Tibial artery (tissue), 4 donors: ENCODE results near the gene SLAMF9.

Source experiments
- DNase-seq, 2 donors: peaks; one replicate each; pipeline ENCODE4 v3.0.0-alpha.2; 2019
- H3K27ac ChIP-seq, 2 donors: fragments of 200-600 bp; sonication (generic) in 1 of 2; 1 replicate in 1 of 2; 2 replicates in 1 of 2; pipeline ENCODE4 v1.5.1; 2018 to 2019; ENCODE audit warnings: mild to moderate bottlenecking in 1 of 2
- H3K27me3 ChIP-seq, 2 donors: fragments of 200-600 bp; sonication (generic) in 1 of 2; one replicate each; pipeline versions ENCODE4 v1.5.1 to v1.6.0; 2016 to 2019
- H3K36me3 ChIP-seq, 3 donors: fragments of 200-600 bp; sonication (generic) in 2 of 3; one replicate each; pipeline ENCODE4 v1.5.1; 2016 to 2019; ENCODE audit warnings: mild to moderate bottlenecking in 2 of 3
- H3K4me1 ChIP-seq, 4 donors: fragments of 200-600 bp; sonication (generic) in 2 of 4; 1 replicate in 3 of 4; 2 replicates in 1 of 4; pipeline ENCODE4 v1.5.1; 2016 to 2019
- H3K4me3 ChIP-seq, 2 donors: fragments of 200-600 bp; sonication (generic) in 1 of 2; 1 replicate in 1 of 2; 2 replicates in 1 of 2; pipeline ENCODE4 v1.5.1; 2018 to 2019; ENCODE audit warnings: mild to moderate bottlenecking in 2 of 2
- H3K9me3 ChIP-seq, 3 donors: fragments of 200-600 bp; sonication (generic) in 1 of 3; one replicate each; pipeline ENCODE4 v1.5.1; 2016 to 2019
- CTCF ChIP-seq, 2 experiments: fragments of 200-600 bp in 1 of 2; fragments of 450-650 bp in 1 of 2; IDR thresholded peaks; one replicate each; pipeline ENCODE4 v1.5.1; 2017 to 2019; ENCODE audit warnings: antibody characterized with exemption in 2 of 2, mild to moderate bottlenecking in 1 of 2, moderate library complexity in 1 of 2
- intact Hi-C: fragments of 100-400 bp; cut with DNase I; formaldehyde crosslinking; loops from one replicate; pipeline ENCODE4 v1.15.0; 2023; ENCODE audit warnings: low total_unique reads

SLAMF9 gene

DNA sequence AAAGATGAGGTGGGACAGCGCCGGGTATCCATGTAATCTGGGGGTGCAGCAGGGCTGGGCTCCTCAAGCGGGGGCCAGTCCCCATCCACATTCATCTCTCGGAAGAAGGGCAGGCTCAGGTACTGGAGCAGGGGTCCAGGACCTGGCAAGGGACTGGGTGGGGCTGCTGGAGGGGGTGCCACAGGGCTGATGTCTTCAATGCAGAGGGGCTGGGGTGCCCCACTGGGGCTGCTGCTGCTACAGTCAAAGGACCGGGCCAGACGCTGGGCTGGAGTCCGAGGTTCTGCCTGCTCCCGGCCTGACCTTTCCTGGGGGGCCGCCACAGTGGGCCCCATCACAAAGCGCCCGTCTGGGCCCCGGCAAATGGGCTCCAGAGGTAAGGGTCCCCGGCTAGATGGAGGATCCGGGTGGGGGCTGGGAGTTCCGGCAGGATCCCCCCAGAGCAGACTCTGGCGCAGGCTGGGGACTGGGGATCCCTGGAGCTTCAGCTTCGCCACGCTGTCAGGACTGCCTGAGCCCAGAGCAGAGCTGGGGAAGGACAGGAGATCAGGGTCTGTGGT is 25.5 kb downstream of the SLAMF9 start:
- DNase-seq = no peak
- Histone ChIP-seq H3K27ac (no peak overlapping the region), H3K36me3 (no peaks in the 10 kb centered on the region), H3K27me3 (no peaks in the 10 kb centered on the region), H3K4me3 (no peak overlapping the region), H3K4me1 (peaks cover 0 to 24% (median 6%) of the 10 kb centered on the region in 4 donors), H3K9me3 (no peaks in the 10 kb centered on the region)
- no peak for TF ChIP-seq CTCF (IDR thresholded peaks at IDR 0.05)
- intact Hi-C loops = loop anchor here (10.0 kb wide), 1 partner anchor 74 kb away; no protein-coding TSS in a partner anchor

- no peaks in the 10 kb centered on the region for H3K27me3 ChIP-seq
- no peak for DNase-seq
- H3K27ac ChIP-seq = no peak overlapping the region
- no peaks in the 10 kb centered on the region for H3K36me3 ChIP-seq
- no peak overlapping the region for H3K4me3 ChIP-seq
- intact Hi-C loops = loop anchor here (10.0 kb wide), 1 partner anchor 73 kb away; no protein-coding TSS in a partner anchor
- H3K9me3 ChIP-seq = no peaks in the 10 kb centered on the region
- TF ChIP-seq CTCF (IDR thresholded peaks at IDR 0.05) = no peak
- H3K4me1 ChIP-seq = peaks cover 0 to 28% (median 12%) of the 10 kb centered on the region in 4 donors
Measured at GRCh38 chr1:159927849-159928431, 26.1 kb downstream of the SLAMF9 start.

DNA sequence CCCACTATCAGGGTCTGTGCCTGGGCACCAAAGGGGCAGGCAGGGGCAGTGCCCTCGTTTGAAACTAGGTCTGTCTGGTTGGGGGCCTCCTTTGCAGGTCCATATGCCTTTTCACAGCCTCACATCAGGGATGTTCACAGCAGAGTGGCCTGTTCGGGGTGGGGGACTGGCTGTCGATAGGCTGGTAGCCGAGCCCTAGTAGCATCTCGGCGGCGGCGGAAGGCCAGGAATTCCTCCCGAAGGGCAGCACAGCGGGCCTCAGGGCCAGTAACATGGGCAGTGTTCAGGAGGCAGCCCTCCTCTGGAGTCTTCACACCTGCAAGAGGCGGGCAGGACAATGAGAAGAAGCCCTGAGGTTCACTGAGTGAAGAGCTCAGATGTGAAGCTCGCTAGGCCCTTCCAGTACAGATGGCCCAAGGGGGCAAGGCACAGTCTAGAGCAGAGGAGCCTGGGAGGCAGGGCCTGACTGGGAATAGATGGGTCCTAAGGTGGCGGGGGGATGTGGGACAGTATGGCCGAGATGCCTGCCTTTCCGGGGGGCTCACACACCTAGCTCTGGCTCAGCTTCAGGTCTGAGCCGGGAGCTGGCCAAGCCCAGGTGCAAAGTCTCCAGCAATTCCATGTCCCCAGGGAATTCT is 26.7 kb downstream of the SLAMF9 start:
- Histone ChIP-seq H3K9me3 (no peaks in the 10 kb centered on the region), H3K36me3 (no peaks in the 10 kb centered on the region), H3K27me3 (no peaks in the 10 kb centered on the region), H3K27ac (no peak overlapping the region), H3K4me1 (peaks cover 0 to 31% (median 18%) of the 10 kb centered on the region in 4 donors), H3K4me3 (no peak overlapping the region)
- no peak for DNase-seq
- intact Hi-C loops = loop anchor here (10.0 kb wide), 1 partner anchor 73 kb away; no protein-coding TSS in a partner anchor
- no peak for TF ChIP-seq CTCF (IDR thresholded peaks at IDR 0.05)

DNA sequence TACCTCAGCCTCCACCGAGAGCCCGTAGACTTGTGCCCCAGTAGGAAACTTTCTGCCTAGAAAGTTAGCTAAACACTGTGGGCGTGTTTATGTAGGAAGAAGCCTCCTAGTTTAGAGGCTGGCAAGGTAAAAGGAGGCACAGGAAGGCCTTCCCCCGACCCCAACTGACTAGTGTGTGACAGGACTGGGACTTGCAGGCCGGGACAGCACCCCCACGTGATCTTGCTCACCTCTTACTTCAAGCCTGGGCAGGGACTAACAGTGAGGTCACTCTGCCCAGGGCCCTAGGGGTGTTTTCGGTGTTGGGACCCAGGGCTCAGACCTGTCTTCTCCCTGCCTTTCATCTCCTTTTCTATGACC is 28.3 kb downstream of the SLAMF9 start:
- peaks cover 0 to 1% (median under 1%) of the 10 kb centered on the region in 3 donors for H3K36me3 ChIP-seq
- no peaks in the 10 kb centered on the region for H3K9me3 ChIP-seq
- no peaks in the 10 kb centered on the region for H3K27me3 ChIP-seq
- peaks cover 0 to 42% (median 31%) of the 10 kb centered on the region in 4 donors for H3K4me1 ChIP-seq
- intact Hi-C loops = loop anchor here (10.0 kb wide), 1 partner anchor 71 kb away; no protein-coding TSS in a partner anchor
- no peak for TF ChIP-seq CTCF (IDR thresholded peaks at IDR 0.05)
- peak overlapping the region; percentile 86 to 99 for H3K4me3 ChIP-seq
- peak in 1 of 2 donors; percentile 43 for DNase-seq
- peak overlapping the region; percentile 94 to 97 for H3K27ac ChIP-seq

DNA sequence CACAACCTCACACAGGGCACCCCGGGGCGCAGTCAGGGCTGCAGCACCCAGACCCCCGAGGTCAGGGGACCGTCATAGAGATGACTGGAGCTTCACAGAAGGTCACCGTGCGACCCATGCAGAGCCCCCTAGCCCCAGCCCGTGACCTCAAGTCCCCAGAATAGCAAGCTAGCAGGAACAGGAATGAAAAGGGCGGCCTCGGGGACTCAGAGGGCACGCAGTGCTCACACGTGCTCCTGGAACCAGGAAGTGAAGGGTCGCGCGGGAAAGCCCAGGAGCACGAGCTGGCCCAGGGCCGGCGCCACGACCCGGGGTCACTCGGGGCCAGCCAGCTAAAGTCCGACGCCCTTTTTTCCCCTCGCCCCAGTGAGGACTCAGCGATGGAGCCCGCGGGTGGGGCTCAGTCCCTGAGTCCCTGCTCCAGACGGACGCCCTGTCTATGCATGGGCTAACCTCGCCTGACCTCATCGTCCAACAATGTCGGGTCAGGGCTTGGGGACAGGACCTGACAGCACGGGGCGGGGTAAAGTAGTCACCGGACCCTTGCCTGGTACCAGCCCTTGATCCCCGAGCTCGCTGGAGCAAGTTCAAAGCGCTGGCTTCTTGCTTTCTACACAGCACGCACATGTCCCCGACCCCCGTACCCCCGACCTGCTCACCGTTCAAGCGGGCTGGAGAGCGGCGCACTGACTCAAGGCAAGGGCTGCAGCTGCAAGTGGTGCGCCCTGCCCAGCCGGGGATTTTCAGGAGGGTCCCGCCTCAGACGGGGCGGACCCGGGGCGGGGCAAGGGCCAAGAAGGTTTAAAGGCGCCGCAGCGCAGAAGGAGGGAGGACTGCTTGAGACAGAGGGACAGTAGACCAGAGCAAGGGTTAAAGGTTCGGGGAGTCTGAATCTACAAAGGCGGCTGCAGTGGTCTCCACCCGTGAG is 29.0 kb downstream of the SLAMF9 start, which contains the start of gene TAGLN2:
TSS of gene TAGLN2 (minus strand) at position 717 of the 928 bp plus-strand sequence. CDS start 4,998 bp downstream, outside the sequence.
- Histone ChIP-seq H3K27ac (peak within 1 kb of the TSS; percentile 94 to 97), H3K4me3 (peak within 1 kb of the TSS; percentile 86 to 99), H3K9me3 (no peaks in the 10 kb centered on the region), H3K36me3 (peaks cover 3 to 7% (median 7%) of the 10 kb centered on the region in 3 donors), H3K27me3 (no peaks in the 10 kb centered on the region), H3K4me1 (peaks cover 0 to 42% (median 31%) of the 10 kb centered on the region in 4 donors)
- TF ChIP-seq CTCF (IDR thresholded peaks at IDR 0.05) = no peak
- DNase-seq = peak; percentile 91 to 95
- intact Hi-C loops = loop anchor here (5.0 to 10.0 kb wide), 2 partner anchors 70 to 157 kb away; partner anchors contain the start of gene KCNJ9
